HepG2 (cell line): ENCODE measurements around the gene AJM1. TPM values are rescaled to one million over a fixed set of nuclear protein-coding genes. Genes with fewer than 3 reads are reported as not detected.

Source experiments
- CTCF ChIP-seq: sonication (generic); formaldehyde crosslinking; IDR thresholded peaks from 2 replicates; pipeline ENCODE4 v1.5.0; 2020; ENCODE audit warnings: mild to moderate bottlenecking, missing genetic modification reagents, moderate library complexity
- GABPB1 ChIP-seq: IDR thresholded peaks from 2 replicates; pipeline ENCODE4 v1.6.1; 2016; ENCODE audit warnings: mild to moderate bottlenecking, missing genetic modification reagents, moderate library complexity, missing compliant biosample characterization
- HNRNPL ChIP-seq: fragments of 200-400 bp; formaldehyde crosslinking; IDR thresholded peaks from 2 replicates; pipeline ENCODE4 v1.6.1; 2017; ENCODE audit warnings: mild to moderate bottlenecking, low read depth, low read length
- KDM6A ChIP-seq: IDR thresholded peaks from 2 replicates; pipeline ENCODE4 v1.6.1; 2016; ENCODE audit warnings: low read depth
- MTF1 ChIP-seq: sonication (generic); formaldehyde crosslinking; IDR thresholded peaks from 2 replicates; pipeline ENCODE4 v1.5.0; 2020; ENCODE audit warnings: missing genetic modification reagents
- POLR2G ChIP-seq: fragments of 200-400 bp; formaldehyde crosslinking; IDR thresholded peaks from 2 replicates; pipeline ENCODE4 v1.6.1; 2018; ENCODE audit warnings: mild to moderate bottlenecking, low read depth, low read length, moderate library complexity
- ZFP36L1 ChIP-seq: sonication (generic); formaldehyde crosslinking; IDR thresholded peaks from 2 replicates; pipeline ENCODE4 v1.8.0; 2022; ENCODE audit warnings: mild to moderate bottlenecking, missing genetic modification reagents, moderate library complexity
- ZNF768 ChIP-seq: sonication (generic); formaldehyde crosslinking; IDR thresholded peaks from 2 replicates; pipeline ENCODE4 v1.4.0; 2020; ENCODE audit warnings: missing genetic modification reagents
- ZSCAN21 ChIP-seq: sonication (generic); formaldehyde crosslinking; IDR thresholded peaks from 2 replicates; pipeline ENCODE4 v1.8.0; 2022; ENCODE audit warnings: mild to moderate bottlenecking, missing genetic modification reagents, moderate library complexity, borderline replicate concordance
- polyA plus RNA-seq, 8 experiments: library from polyadenylated mRNA; depleted of rRNA in 3 of 8; stranded (reverse) in 7 of 8; unstranded in 1 of 8; fragments of >200 nt; fragmentation: Illumina TruSeq in 4 of 8; extraction: Trizol in 4 of 8; gene quantifications; 2 replicates each; pipeline versions ENCODE4 v1.2.1 to v1.2.3, GENCODE V29; 2011 to 2016; ENCODE audit warnings: low read depth in 4 of 8, missing spikeins in 1 of 8, mixed read lengths in 1 of 8; ENCODE audit not compliant: insufficient read depth in 1 of 8
- total RNA-seq, 5 experiments: library from RNA; depleted of rRNA; stranded (reverse); fragments of >200 nt; fragmentation: Illumina TruSeq; extraction: Trizol; gene quantifications; 2 replicates each; pipeline ENCODE4 v1.2.3, GENCODE V29; 2016; ENCODE audit warnings: low read depth in 1 of 5
- TF ChIP-seq, protein P1 (sequence below): sonication (generic); formaldehyde crosslinking; IDR thresholded peaks from 2 replicates; pipeline ENCODE4 v1.4.0; 2020; ENCODE audit warnings: missing genetic modification reagents, borderline replicate concordance

AJM1 gene
- total and polyA plus RNA-seq, 2 of the 13 experiments (the other 11 are each of a cell fraction or from before 2014, with no cell fraction given), result 1.1 to 1.2 TPM

DNA sequence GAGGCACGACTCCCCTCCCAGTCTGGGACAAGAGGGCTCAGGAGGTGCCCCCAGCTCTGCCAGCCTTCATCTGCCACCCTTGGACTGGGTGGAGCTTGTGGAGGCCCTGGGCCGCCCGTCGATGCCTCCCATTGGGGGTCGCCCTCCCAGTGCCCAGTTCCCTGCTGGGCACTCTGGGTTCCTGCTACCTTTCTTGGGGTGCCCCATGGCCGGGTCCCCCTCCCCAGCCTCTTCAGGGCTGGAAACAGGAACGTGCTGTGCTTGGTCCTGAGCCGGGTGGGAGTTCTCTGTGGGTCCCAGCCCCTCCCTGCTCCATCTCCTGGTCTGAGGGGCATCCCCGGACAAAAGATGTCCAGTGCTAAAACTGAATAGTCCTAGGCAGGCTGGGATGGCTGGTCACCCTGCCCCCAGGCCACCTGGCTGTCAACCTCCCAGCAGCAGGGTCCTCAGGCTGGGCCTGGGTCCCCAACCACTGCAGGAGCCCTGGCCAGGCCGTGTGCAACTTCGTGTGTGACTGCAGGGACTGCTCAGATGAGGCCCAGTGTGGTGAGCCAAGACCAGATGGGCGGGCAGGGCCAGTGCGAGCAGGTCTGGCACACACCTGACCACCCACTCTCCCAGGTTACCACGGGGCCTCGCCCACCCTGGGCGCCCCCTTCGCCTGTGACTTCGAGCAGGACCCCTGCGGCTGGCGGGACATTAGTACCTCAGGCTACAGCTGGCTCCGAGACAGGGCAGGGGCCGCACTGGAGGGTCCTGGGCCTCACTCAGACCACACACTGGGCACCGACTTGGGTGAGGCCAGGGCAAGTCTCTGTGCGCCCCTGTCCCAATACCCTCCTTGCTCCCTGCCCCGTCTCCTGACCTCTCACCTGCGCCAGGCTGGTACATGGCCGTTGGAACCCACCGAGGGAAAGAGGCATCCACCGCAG is 10.7 kb downstream of the AJM1 start (continued):
- TF ChIP-seq, protein P1, sequence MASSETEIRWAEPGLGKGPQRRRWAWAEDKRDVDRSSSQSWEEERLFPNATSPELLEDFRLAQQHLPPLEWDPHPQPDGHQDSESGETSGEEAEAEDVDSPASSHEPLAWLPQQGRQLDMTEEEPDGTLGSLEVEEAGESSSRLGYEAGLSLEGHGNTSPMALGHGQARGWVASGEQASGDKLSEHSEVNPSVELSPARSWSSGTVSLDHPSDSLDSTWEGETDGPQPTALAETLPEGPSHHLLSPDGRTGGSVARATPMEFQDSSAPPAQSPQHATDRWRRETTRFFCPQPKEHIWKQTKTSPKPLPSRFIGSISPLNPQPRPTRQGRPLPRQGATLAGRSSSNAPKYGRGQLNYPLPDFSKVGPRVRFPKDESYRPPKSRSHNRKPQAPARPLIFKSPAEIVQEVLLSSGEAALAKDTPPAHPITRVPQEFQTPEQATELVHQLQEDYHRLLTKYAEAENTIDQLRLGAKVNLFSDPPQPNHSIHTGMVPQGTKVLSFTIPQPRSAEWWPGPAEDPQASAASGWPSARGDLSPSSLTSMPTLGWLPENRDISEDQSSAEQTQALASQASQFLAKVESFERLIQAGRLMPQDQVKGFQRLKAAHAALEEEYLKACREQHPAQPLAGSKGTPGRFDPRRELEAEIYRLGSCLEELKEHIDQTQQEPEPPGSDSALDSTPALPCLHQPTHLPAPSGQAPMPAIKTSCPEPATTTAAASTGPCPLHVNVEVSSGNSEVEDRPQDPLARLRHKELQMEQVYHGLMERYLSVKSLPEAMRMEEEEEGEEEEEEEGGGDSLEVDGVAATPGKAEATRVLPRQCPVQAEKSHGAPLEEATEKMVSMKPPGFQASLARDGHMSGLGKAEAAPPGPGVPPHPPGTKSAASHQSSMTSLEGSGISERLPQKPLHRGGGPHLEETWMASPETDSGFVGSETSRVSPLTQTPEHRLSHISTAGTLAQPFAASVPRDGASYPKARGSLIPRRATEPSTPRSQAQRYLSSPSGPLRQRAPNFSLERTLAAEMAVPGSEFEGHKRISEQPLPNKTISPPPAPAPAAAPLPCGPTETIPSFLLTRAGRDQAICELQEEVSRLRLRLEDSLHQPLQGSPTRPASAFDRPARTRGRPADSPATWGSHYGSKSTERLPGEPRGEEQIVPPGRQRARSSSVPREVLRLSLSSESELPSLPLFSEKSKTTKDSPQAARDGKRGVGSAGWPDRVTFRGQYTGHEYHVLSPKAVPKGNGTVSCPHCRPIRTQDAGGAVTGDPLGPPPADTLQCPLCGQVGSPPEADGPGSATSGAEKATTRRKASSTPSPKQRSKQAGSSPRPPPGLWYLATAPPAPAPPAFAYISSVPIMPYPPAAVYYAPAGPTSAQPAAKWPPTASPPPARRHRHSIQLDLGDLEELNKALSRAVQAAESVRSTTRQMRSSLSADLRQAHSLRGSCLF (CRISPR knock-in tag), result no peak
- TF ChIP-seq MTF1 (CRISPR knock-in tag), result no peak
- TF ChIP-seq ZNF768 (CRISPR knock-in tag), result no peak
- no peak for TF ChIP-seq GABPB1 (CRISPR knock-in tag)
- TF ChIP-seq HNRNPL, result 0 out of 2 replicates have a peak, but pooled peaks have one; percentile 9
- no peak for TF ChIP-seq KDM6A (CRISPR knock-in tag)
- peak; percentile 24; the same call in 1 of the 2 replicates for TF ChIP-seq POLR2G
- no peak for TF ChIP-seq ZSCAN21 (CRISPR knock-in tag)
- TF ChIP-seq ZFP36L1 (CRISPR knock-in tag), result no peak
- no peak for TF ChIP-seq CTCF (CRISPR knock-in tag)
